ENCODE measurements around the gene SFXN5.

DNA sequence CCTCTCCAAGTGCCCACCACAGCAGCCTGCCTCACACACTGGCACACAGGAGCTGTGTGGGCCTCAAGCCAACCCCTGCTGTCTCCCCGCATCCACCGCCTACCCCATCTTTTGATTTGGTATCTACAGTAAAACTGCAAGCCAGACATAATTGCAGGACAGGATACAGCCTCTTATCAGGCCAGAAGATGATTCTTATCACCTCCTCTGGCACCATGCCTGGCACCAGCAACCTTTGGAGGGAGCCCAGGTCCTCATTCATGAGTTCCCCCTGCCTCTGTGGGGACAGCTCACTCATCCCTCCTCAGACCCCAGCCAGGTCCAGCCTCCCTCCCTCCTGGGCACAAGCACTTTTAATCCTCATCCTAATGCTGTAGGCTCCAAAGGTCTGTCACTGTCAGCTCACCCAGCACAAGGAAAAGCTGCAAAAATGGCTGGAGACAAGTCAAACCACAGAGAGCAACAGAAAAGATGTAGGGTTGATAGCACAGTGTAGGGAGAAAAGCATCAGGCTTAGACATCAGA is 31.6 kb upstream of the SFXN5 start:
- TF ChIP-seq CTCF (IDR thresholded peaks at IDR 0.05; ENCODE audit: low read length) (no peak), EZH2 (IDR thresholded peaks at IDR 0.05; ENCODE audit: borderline replicate concordance, low read length) (no peak)
